NCI-H2171 treated with DMSO at 0.1 percent for 48 hours (cell line): ENCODE results near the gene CDH15.
A peak's percentile ranks its signal among the peaks of the same experiment; 100 is the strongest.

Experiments
- DNase-seq: peaks from one replicate; lab custom pipeline; 2025; lab: John Stamatoyannopoulos, UW

CDH15 gene

GRCh38 chr16:89199241-89200123 lies 27.9 kb downstream of the CDH15 start:
- DNase-seq, result no peak

GRCh38 chr16:89200124-89200849 lies 28.7 kb downstream of the CDH15 start, which contains the start of gene SLC22A31:
TSS of gene SLC22A31 (minus strand) at chr16:89200537. CDS start at chr16:89200501, 36 bp downstream.
- no peak for DNase-seq

- DNase-seq, result no peak
Observed at GRCh38 chr16:89200850-89201411, 29.4 kb downstream of the CDH15 start.

GRCh38 chr16:89201439-89202377 lies 30.2 kb downstream of the CDH15 start:
- peak; percentile 76 for DNase-seq

- DNase-seq, result no peak
Observed at GRCh38 chr16:89202422-89203215, 31.1 kb downstream of the CDH15 start.

- no peak for DNase-seq
Observed at GRCh38 chr16:89207993-89208392, 36.4 kb downstream of the CDH15 start.

GRCh38 chr16:89209522-89210044 lies 38.0 kb downstream of the CDH15 start:
- no peak for DNase-seq

GRCh38 chr16:89210165-89210903 lies 38.8 kb downstream of the CDH15 start:
- DNase-seq, result peak; percentile 85

GRCh38 chr16:89210904-89211515 lies 39.5 kb downstream of the CDH15 start:
- peak; percentile 94 for DNase-seq

- DNase-seq, result peak; percentile 84
Observed at GRCh38 chr16:89216315-89217137, 45.0 kb downstream of the CDH15 start.

GRCh38 chr16:89217138-89217387 lies 45.5 kb downstream of the CDH15 start:
- DNase-seq, result no peak

GRCh38 chr16:89217388-89218191 lies 46.0 kb downstream of the CDH15 start, which contains the start of gene ZNF778:
TSS of gene ZNF778 (plus strand) at chr16:89217703. CDS start at chr16:89221128, 3,425 bp downstream.
- DNase-seq, result peak; percentile 77

GRCh38 chr16:89219365-89219764 lies 47.8 kb downstream of the CDH15 start:
- DNase-seq, result no peak

- no peak for DNase-seq
Observed at GRCh38 chr16:89221604-89222003, 50.1 kb downstream of the CDH15 start.

- no peak for DNase-seq
Observed at GRCh38 chr16:89222931-89223330, 51.4 kb downstream of the CDH15 start.

- no peak for DNase-seq
Observed at GRCh38 chr16:89224665-89225064, 53.1 kb downstream of the CDH15 start.

- DNase-seq, result no peak
Observed at GRCh38 chr16:89230255-89230654, 58.7 kb downstream of the CDH15 start.

GRCh38 chr16:89232107-89232506 lies 60.6 kb downstream of the CDH15 start:
- no peak for DNase-seq
